GM19238 (cell line): Measurements from ENCODE around the gene PHLDA3.
A peak's percentile ranks its signal among the peaks of the same experiment; 100 is the strongest.

ENCODE experiments used
- DNase-seq: peaks from one replicate; pipeline ENCODE4 v3.0.0; 2011; ENCODE audit warnings: low spot score; ENCODE audit not compliant: insufficient read length

The PHLDA3 gene

GRCh38 chr1:201468844-201469644 is at the start of gene PHLDA3:
Gene PHLDA3, minus strand, starts transcription at chr1:201469188. Its CDS starts 402 bp downstream, at chr1:201468786.
- peak; percentile 66 for DNase-seq

GRCh38 chr1:201518071-201518470 is 49.1 kb upstream of the PHLDA3 start:
- no peak for DNase-seq

- DNase-seq, result no peak
Observed at GRCh38 chr1:201517631-201518030, 48.6 kb upstream of the PHLDA3 start.

DNA sequence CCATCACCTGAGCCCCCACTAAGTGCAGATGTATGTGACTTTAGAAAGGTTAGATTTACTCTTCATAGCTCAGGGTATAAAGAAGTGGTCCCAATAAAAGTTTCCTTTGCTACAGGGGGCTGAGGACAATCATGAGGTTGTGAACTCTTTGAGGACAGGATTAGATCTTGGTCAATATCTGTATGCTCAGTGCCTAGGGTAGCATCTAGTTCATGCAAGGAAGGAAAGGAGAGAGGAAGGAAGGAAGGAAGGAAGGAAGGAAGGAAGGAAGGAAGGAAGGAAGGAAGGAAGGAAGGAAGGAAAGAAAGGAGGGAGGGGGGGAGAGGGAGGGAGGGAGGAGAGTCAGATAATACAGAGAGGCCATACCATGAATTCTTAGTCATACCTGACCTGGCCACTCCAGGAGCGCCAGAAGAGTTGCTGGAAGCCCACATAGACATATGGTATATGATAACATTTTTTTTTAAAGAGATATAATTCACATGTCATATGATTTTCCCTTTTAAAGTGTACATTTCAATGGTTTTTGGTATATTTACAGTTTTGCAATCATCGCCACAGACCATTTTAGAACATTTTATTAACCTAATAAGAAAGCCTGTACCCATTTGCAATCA is 47.6 kb upstream of the PHLDA3 start:
- no peak for DNase-seq

DNA sequence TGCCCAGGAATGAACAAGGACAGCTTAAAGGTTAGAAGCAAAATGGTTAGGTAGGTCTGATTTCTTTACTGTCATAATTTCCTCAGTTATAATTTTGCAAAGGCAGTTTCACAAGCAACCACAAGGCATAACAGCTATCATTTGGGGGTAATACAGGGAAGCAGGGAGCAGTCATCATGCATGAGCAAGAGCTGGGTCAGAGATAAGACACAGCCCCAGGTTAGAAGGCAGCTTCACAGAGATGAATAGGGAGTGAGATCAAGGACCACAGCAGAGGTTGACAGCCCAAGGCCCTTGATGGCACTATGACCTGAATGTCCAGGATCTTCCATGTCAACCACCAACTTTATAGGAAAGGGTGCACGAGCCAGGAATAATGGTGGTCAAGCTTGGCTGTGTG is 46.9 kb upstream of the PHLDA3 start:
- no peak for DNase-seq

GRCh38 chr1:201515062-201515750 is 46.2 kb upstream of the PHLDA3 start:
- DNase-seq, result no peak

GRCh38 chr1:201514466-201514865 is 45.5 kb upstream of the PHLDA3 start:
- DNase-seq, result no peak

- DNase-seq, result no peak
Observed at GRCh38 chr1:201513498-201514243, 44.7 kb upstream of the PHLDA3 start.

- DNase-seq, result peak; percentile 29
Observed at GRCh38 chr1:201511941-201512539, 43.1 kb upstream of the PHLDA3 start.

- DNase-seq, result no peak
Observed at GRCh38 chr1:201511396-201511940, 42.5 kb upstream of the PHLDA3 start.

DNA sequence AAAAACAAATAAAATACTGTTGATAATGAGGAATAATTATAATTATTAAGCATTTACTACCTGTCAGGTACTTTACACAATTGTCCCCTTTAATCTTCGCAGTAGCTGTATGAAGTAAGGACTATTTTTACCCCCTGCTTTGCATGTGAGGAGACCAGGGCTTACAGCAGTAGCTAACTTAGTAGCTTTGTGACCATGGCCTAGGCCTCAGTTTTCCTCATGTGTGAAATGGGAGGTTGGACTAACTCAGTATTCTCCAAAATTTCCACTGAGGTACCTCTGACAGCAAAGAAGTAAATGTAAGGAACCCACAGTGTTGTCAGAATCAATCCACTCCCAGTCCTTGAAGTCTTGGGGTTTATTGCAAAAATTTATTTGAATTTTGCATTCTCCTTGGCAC is 41.7 kb upstream of the PHLDA3 start:
- no peak for DNase-seq

DNA sequence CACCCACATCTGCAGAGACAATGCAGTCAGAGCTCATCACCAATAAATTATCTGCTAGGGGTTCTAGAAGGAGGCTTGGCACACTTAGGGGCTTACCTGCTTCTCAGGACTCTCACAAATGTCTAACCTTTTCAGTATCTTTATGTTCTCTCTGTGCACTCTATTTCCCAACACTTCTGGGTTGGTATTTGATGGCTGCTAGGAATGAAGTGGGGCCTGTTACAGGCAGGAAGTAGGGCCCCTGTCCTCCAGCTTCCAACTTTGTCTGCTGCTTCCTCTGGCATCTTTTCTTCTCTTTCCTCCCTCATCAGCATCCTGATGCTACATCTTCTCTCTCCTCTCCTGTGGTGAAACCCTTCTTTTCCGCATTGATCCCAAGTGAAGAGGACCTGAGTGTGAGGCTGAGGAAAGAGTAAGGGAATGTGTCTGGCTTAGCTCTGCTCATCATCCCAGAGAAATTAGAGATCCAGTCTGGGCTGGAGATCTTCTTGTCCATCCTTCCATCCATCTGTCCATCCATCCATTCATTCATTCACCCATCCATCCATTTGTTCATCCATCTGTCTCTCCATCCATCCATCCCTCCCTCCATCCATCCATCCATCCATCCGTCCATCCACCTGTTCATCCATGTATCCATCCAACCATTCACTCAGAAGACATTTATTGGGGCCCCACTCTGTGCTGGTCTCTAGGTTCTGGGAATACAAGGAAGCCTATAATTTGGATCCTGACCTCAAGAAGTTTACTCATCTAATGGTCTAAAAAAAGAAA is 40.8 kb upstream of the PHLDA3 start:
- no peak for DNase-seq

GRCh38 chr1:201508809-201509208 is 39.8 kb upstream of the PHLDA3 start:
- DNase-seq, result no peak

DNA sequence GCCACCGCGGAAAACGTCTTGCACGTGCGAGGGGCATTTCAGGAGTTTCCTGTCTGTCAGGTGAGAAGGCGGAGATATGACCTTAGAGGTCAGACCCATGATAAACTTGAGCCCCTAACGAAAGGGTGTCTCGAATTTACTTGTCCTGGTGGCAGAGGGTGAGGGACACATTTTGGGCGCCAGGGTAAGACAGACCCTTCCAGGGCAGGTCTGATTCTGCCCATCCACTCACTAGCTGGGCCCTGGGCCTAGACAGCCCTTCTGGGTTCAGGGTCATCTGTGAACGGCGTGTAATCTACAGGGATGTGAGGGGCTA is 38.3 kb upstream of the PHLDA3 start:
- DNase-seq, result no peak

GRCh38 chr1:201506557-201507359 is 37.8 kb upstream of the PHLDA3 start, which contains the start of gene CSRP1:
Gene CSRP1, minus strand, starts transcription at chr1:201507123. Its CDS starts 10,820 bp downstream, at chr1:201496303.
- peak; percentile 93 for DNase-seq

- no peak for DNase-seq
Observed at GRCh38 chr1:201506092-201506491, 37.1 kb upstream of the PHLDA3 start.

GRCh38 chr1:201505503-201505890 is 36.5 kb upstream of the PHLDA3 start:
- DNase-seq, result no peak

- DNase-seq, result no peak
Observed at GRCh38 chr1:201504799-201505502, 36.0 kb upstream of the PHLDA3 start.

- DNase-seq, result no peak
Observed at GRCh38 chr1:201504179-201504631, 35.2 kb upstream of the PHLDA3 start.
